ENCODE measurements around the gene MRPL58.
A peak's percentile ranks its signal among the peaks of the same experiment; 100 is the strongest.

DNA sequence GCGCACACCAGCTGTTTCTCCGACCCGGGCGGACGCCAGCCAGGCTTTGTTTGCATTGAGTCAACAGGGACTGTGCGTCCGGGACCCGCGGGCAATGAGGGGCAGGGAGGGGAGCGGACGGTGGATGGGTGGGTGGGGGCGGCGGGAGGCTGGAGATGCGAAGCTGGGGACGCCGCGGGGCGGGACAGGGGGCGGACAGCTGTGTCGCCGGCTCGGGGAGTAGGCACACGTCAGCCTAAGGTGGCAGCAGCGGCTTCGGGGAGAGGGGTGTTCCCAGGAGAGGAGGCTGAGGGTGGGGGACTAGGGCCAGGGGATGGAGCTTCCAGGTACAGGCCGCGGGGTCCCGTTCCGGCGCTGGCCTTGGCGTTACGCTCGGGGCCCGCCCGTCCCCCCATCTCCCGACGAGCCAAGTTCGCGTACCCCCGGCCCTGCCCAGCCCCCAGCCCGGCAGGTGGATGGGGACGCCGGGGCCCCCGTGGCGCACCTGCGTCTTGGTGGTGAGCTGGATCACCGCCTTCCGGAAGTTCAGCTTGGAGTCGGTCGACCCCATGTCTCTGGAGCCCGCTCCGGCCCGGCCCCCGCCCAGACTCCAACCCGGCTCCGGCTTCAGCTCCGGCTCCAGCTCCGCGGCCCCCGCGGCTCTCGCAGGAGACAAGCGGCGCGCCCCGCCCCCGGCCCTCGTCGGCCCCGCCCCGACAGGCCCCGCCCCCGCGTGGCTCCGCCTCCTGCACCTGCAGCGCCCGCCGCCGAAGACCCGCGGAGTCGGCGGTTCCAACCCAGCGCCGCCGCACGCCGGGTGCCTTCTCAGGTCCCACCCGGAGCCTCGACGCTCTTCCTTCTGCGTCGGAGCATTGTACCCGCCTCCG is 40.1 kb upstream of the MRPL58 start, which contains the start of gene HID1:
- TF ChIP-seq, protein P1, sequence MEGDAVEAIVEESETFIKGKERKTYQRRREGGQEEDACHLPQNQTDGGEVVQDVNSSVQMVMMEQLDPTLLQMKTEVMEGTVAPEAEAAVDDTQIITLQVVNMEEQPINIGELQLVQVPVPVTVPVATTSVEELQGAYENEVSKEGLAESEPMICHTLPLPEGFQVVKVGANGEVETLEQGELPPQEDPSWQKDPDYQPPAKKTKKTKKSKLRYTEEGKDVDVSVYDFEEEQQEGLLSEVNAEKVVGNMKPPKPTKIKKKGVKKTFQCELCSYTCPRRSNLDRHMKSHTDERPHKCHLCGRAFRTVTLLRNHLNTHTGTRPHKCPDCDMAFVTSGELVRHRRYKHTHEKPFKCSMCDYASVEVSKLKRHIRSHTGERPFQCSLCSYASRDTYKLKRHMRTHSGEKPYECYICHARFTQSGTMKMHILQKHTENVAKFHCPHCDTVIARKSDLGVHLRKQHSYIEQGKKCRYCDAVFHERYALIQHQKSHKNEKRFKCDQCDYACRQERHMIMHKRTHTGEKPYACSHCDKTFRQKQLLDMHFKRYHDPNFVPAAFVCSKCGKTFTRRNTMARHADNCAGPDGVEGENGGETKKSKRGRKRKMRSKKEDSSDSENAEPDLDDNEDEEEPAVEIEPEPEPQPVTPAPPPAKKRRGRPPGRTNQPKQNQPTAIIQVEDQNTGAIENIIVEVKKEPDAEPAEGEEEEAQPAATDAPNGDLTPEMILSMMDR (IDR thresholded peaks at IDR 0.05), result no peak
- peak in 1 of 4 donors; percentile 29 for TF ChIP-seq POLR2A (IDR thresholded peaks at IDR 0.05)

Data from esophagus squamous epithelium (tissue), 4 donors.